ENCODE measurements around the gene PDCL2.

- no peak for TF ChIP-seq ATF2 (IDR thresholded peaks at IDR 0.05; ENCODE audit: low read length)
- TF ChIP-seq, protein P1, sequence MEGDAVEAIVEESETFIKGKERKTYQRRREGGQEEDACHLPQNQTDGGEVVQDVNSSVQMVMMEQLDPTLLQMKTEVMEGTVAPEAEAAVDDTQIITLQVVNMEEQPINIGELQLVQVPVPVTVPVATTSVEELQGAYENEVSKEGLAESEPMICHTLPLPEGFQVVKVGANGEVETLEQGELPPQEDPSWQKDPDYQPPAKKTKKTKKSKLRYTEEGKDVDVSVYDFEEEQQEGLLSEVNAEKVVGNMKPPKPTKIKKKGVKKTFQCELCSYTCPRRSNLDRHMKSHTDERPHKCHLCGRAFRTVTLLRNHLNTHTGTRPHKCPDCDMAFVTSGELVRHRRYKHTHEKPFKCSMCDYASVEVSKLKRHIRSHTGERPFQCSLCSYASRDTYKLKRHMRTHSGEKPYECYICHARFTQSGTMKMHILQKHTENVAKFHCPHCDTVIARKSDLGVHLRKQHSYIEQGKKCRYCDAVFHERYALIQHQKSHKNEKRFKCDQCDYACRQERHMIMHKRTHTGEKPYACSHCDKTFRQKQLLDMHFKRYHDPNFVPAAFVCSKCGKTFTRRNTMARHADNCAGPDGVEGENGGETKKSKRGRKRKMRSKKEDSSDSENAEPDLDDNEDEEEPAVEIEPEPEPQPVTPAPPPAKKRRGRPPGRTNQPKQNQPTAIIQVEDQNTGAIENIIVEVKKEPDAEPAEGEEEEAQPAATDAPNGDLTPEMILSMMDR (IDR thresholded peaks at IDR 0.05; ENCODE audit: control extremely low read depth in 1 of 3, insufficient read depth in 1 of 3, low read depth in 1 of 3, low read length in 3 of 3): no peak
- no peak for TF ChIP-seq JUND (IDR thresholded peaks at IDR 0.05; ENCODE audit: low read length)
- TF ChIP-seq FOSL1 (IDR thresholded peaks at IDR 0.05; ENCODE audit: insufficient read depth, low read depth, low read length): no peak
Measured at GRCh38 chr4:55635282-55635681, 43.2 kb upstream of the PDCL2 start.

Measured in H1 (cell line).